NT2/D1 (cell line): ENCODE data around the gene BMPR1A.
A peak's percentile ranks its signal among the peaks of the same experiment; 100 is the strongest.
"Not testable (repeated sequence)": the region's sequence is repeated elsewhere in the genome, so short reads cannot be mapped to it uniquely, and the experiment has no call there.

Experiments used
- DNase-seq: peaks from one replicate; pipeline ENCODE4 v3.0.0-alpha.2; 2011; ENCODE audit warnings: low read depth, low spot score
- H3K27me3 ChIP-seq: 2 replicates; pipeline ENCODE4 v1.6.0; 2011; ENCODE audit warnings: mild to moderate bottlenecking; ENCODE audit not compliant: insufficient read length, insufficient read depth
- H3K36me3 ChIP-seq: 2 replicates; pipeline ENCODE4 v1.6.1; 2011; ENCODE audit warnings: mild to moderate bottlenecking, low read length, mixed read lengths; ENCODE audit not compliant: insufficient read depth, insufficient read length
- H3K4me1 ChIP-seq: 2 replicates; pipeline ENCODE4 v1.5.1; 2011; ENCODE audit not compliant: insufficient read depth, insufficient read length
- H3K4me3 ChIP-seq: 2 replicates; pipeline ENCODE4 v1.5.1; 2011; ENCODE audit warnings: low read depth; ENCODE audit not compliant: insufficient read length
- H3K9ac ChIP-seq: 2 replicates; pipeline ENCODE4 v1.6.0; 2011; ENCODE audit warnings: low read depth; ENCODE audit not compliant: insufficient read length
- H3K9me3 ChIP-seq: 2 replicates; pipeline ENCODE4 v1.5.1; 2011; ENCODE audit warnings: mild to moderate bottlenecking, low read length; ENCODE audit not compliant: insufficient read depth
- SUZ12 ChIP-seq: IDR thresholded peaks from 2 replicates; pipeline ENCODE4 v1.6.1; 2011; ENCODE audit not compliant: insufficient read length, insufficient read depth; ENCODE audit errors: extremely low read depth
- YY1 ChIP-seq: IDR thresholded peaks from 2 replicates; pipeline ENCODE4 v1.6.1; 2011; ENCODE audit not compliant: insufficient read length, insufficient read depth
- ZNF274 ChIP-seq: IDR thresholded peaks from 2 replicates; pipeline ENCODE4 v1.6.1; 2011; ENCODE audit warnings: mild to moderate bottlenecking, low read depth, low read length

The BMPR1A gene

DNA sequence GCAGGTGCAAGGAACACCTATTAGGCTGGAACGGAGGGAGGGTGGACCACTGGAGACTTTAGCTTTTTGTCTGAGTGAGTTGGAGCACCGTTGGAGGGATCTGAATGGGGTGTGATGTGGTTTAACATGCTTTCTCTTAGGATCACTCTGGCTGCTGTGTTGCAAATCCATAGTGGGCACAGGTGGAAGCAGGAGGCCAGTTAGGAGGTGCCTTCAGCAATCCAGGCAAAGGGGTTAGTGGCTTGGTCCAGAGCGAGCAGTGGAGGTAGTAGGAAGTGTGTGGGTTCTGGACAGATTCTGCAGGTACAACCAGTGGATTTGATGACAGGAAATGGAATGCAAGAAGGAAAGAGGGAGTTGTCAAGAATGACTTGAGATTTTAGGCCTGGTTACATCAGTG lies 106.0 kb downstream of the BMPR1A start:
- Histone ChIP-seq H3K4me1 (peaks cover 3% of the 10 kb centered on the region), H3K36me3 (peaks cover 15% of the 10 kb centered on the region), H3K9ac (no peak overlapping the region), H3K9me3 (no peaks in the 10 kb centered on the region), H3K4me3 (no peak overlapping the region), H3K27me3 (no peaks in the 10 kb centered on the region)
- TF ChIP-seq ZNF274 = no peak
- TF ChIP-seq YY1 = no peak
- TF ChIP-seq SUZ12 = no peak
- DNase-seq = no peak

- H3K9me3 ChIP-seq = no peaks in the 10 kb centered on the region
- H3K9ac ChIP-seq = peak overlapping the region; percentile 67
- TF ChIP-seq YY1 (no peak), SUZ12 (no peak), ZNF274 (no peak)
- H3K4me3 ChIP-seq = no peak overlapping the region
- no peak for DNase-seq
- no peaks in the 10 kb centered on the region for H3K27me3 ChIP-seq
- H3K4me1 ChIP-seq = peaks cover 5% of the 10 kb centered on the region
- H3K36me3 ChIP-seq = peaks cover 14% of the 10 kb centered on the region
Observed at GRCh38 chr10:86862786-86863483, 106.5 kb downstream of the BMPR1A start.

DNA sequence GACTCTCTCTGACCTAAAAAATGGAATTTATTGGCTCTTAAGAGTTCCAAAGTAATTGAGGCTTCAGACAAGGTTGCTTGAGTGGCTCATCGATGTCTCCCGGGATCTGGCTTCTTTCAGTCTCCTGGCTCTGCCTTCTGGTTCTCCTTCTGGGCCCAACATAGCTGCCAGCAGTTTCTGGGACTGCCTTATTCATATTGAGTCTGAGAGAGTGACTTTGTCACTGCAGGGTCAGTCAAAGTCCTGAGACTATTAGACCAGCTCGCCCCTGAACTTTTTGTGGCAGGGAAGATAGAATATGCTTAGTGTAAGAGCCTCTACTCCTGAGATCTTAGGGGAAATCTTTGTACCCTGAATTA lies 107.0 kb downstream of the BMPR1A start:
- Histone ChIP-seq H3K4me1 (peaks cover 6% of the 10 kb centered on the region), H3K9me3 (no peaks in the 10 kb centered on the region), H3K4me3 (no peak overlapping the region), H3K36me3 (peaks cover 9% of the 10 kb centered on the region), H3K9ac (peak overlapping the region; percentile 67), H3K27me3 (no peaks in the 10 kb centered on the region)
- DNase-seq = no peak
- TF ChIP-seq YY1 (no peak), SUZ12 (no peak), ZNF274 (no peak)

- peak overlapping the region; percentile 46 for H3K9ac ChIP-seq
- not testable (repeated sequence) for H3K36me3 ChIP-seq, DNase-seq, H3K9me3 ChIP-seq, H3K27me3 ChIP-seq, H3K4me1 ChIP-seq, H3K4me3 ChIP-seq
Observed at GRCh38 chr10:86865011-86865811, 108.8 kb downstream of the BMPR1A start.

DNA sequence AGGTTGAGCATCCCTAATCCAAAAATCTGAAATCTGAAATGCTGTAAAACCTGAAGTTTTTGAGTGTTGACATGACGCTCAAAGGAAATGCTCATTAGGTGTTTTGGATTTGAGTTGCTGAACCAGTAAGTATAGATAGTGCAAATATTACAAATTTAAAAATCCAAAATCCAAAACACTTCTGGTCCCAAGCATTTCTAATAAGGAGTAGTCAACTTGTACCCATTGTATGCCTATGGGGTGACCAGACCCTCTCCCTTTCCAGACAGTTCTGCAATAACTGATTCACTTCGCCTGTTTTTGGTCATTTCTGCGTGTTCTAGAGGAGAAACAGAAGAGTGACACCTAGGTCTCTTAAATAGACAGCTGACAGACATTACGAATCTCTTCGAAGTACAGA lies 110.7 kb downstream of the BMPR1A start:
- Histone ChIP-seq H3K27me3 (no peaks in the 10 kb centered on the region), H3K9ac (no peak overlapping the region)

DNA sequence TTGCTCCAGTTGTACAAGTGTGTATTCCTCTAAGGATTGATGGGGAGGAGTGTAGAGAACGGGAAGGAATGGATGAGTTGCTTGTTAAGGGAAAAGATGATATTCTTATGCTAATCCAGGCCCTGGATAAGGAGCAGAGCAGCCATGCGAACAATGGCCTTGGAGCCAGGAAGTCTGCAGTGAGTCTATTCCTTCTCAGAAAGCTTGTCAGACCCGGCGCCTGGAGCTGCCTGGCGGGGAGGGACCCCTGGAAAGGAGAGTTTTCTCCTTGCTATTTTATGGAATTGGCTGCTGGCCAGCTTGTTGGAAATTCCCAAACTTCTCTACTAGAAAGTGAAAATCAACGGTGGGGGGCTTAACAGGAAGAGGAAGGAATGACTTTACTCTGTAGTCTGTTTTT lies 111.9 kb downstream of the BMPR1A start:
- DNase-seq = peak; percentile 92
- no peaks in the 10 kb centered on the region for H3K9me3 ChIP-seq
- no peak overlapping the region for H3K4me3 ChIP-seq
- H3K4me1 ChIP-seq = peaks cover 6% of the 10 kb centered on the region
- no peak overlapping the region for H3K9ac ChIP-seq
- no peaks in the 10 kb centered on the region for H3K27me3 ChIP-seq
- TF ChIP-seq YY1 (no peak), SUZ12 (no peak), ZNF274 (no peak)
- H3K36me3 ChIP-seq = no peaks in the 10 kb centered on the region

More for the DNA sequence above, 110.7 kb downstream of the BMPR1A start:
- Histone ChIP-seq H3K4me1 (peaks cover 6% of the 10 kb centered on the region), H3K9me3 (no peaks in the 10 kb centered on the region), H3K4me3 (no peak overlapping the region), H3K36me3 (no peaks in the 10 kb centered on the region)
- DNase-seq = no peak
- no peak for TF ChIP-seq SUZ12
- TF ChIP-seq ZNF274 = no peak
- no peak for TF ChIP-seq YY1

GRCh38 chr10:86870679-86871078 lies 114.3 kb downstream of the BMPR1A start:
- Histone ChIP-seq H3K4me1 (peaks cover 6% of the 10 kb centered on the region), H3K4me3 (no peak overlapping the region), H3K9ac (no peak overlapping the region), H3K27me3 (no peaks in the 10 kb centered on the region), H3K36me3 (no peaks in the 10 kb centered on the region), H3K9me3 (no peaks in the 10 kb centered on the region)
- DNase-seq = no peak
- TF ChIP-seq SUZ12 = no peak
- no peak for TF ChIP-seq YY1
- no peak for TF ChIP-seq ZNF274
